GM18517 (cell line): ENCODE results near the gene SEL1L.
"Not testable (repeated sequence)": the region's sequence is repeated elsewhere in the genome, so short reads cannot be mapped to it uniquely, and the experiment has no call there.

Experiments used
- ATAC-seq: cut with Tn5 transposase; IDR thresholded peaks from one replicate; pipeline ENCODE4 v1.9.1; 2021; ENCODE audit warnings: mild to moderate bottlenecking, moderate library complexity; ENCODE audit not compliant: unreplicated experiment

Gene SEL1L

GRCh38 chr14:81533536-81534343 lies at the start of gene SEL1L:
Gene SEL1L, minus strand, starts transcription at chr14:81533853. Its CDS starts 109 bp downstream, at chr14:81533744.
- ATAC-seq = peak; percentile 93

GRCh38 chr14:81582420-81582819 lies 48.8 kb upstream of the SEL1L start:
- ATAC-seq = no peak

- no peak for ATAC-seq
Observed at GRCh38 chr14:81579115-81579514, 45.5 kb upstream of the SEL1L start.

GRCh38 chr14:81571437-81571836 lies 37.8 kb upstream of the SEL1L start:
- no peak for ATAC-seq

- no peak for ATAC-seq
Observed at GRCh38 chr14:81567302-81567701, 33.6 kb upstream of the SEL1L start.

- peak; percentile 70 for ATAC-seq
Observed at GRCh38 chr14:81565441-81566290, 32.0 kb upstream of the SEL1L start.

- ATAC-seq = no peak
Observed at GRCh38 chr14:81562818-81563217, 29.2 kb upstream of the SEL1L start.

- ATAC-seq = no peak
Observed at GRCh38 chr14:81561084-81561775, 27.6 kb upstream of the SEL1L start.

- no peak for ATAC-seq
Observed at GRCh38 chr14:81559385-81559784, 25.7 kb upstream of the SEL1L start.

GRCh38 chr14:81557146-81557545 lies 23.5 kb upstream of the SEL1L start:
- no peak for ATAC-seq

- no peak for ATAC-seq
Observed at GRCh38 chr14:81555684-81556083, 22.0 kb upstream of the SEL1L start.

GRCh38 chr14:81555051-81555450 lies 21.4 kb upstream of the SEL1L start:
- no peak for ATAC-seq

- no peak for ATAC-seq
Observed at GRCh38 chr14:81551471-81551870, 17.8 kb upstream of the SEL1L start.

- peak; percentile 99 for ATAC-seq
Observed at GRCh38 chr14:81550001-81550637, 16.5 kb upstream of the SEL1L start.

- not testable (repeated sequence) for ATAC-seq
Observed at GRCh38 chr14:81541206-81541605, 7.6 kb upstream of the SEL1L start.

GRCh38 chr14:81537193-81537592 lies 3.5 kb upstream of the SEL1L start:
- ATAC-seq = no peak

GRCh38 chr14:81536241-81536771 lies 2.7 kb upstream of the SEL1L start:
- no peak for ATAC-seq

GRCh38 chr14:81535396-81536164 lies 1.9 kb upstream of the SEL1L start:
- peak; percentile 14 for ATAC-seq

GRCh38 chr14:81534510-81535074 lies 939 bp upstream of the SEL1L start:
- no peak for ATAC-seq

- no peak for ATAC-seq
Observed at GRCh38 chr14:81533212-81533535, 479 bp downstream of the SEL1L start.
